Measurements from ENCODE around the gene EXOC6B. TPM values are rescaled to one million over a fixed set of nuclear protein-coding genes. Genes with fewer than 3 reads are reported as not detected.

Gene EXOC6B
- total RNA-seq, 1 experiment from 2014 or later, result 34.3 TPM

DNA sequence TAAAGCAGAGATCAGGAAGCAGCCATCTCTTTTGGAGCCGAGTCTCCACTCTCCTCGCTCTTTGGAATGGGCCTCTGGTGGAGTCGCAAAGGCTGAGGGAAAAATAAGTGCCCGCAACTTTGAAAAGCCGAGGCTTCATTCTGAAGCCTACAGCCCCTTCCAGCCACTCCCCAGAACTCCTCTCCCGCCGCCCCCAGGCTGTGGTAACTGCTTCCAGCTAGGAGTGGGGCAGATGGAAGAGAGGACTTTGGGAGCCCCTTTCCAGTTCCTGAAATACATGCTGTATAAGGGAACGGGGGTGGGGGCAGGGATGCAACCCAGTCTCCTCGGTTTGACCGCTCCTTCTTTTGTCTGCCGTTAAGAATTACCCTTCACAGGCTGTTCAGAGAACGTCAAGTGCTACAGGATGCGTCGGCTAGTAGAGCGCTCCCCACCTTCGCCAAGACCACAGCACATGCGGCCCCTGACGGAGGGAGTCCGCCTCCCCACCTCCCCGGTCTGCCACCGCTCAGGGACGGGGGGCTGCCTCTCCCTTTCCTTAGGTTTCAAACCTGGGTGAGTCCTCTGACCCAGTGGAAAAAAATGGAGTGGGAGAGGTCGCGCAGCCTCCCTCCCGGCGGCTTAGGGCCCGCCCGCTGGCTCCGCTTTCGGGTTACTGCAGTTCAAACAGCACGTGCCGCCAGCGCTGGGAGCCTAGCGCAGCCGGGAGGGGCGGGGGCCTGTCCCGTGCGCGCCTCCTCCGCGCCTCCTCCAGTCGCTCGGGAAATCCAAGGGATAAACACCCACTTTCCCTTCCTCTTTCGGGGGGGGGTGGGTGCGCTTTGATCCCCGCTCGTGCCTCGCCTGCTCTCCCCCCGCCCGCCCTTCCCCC lies 683.0 kb downstream of the EXOC6B start:
- intact Hi-C loops (cut with micrococcal nuclease; ENCODE audit: unreplicated experiment), result no loop called here
- Histone ChIP-seq H3K4me1 (replicated peaks; ENCODE audit: insufficient read depth) (peaks cover 42% of the 10 kb centered on the region), H3K4me3 (no peak overlapping the region), H3K9me3 (ENCODE audit: insufficient read depth, low read depth) (no peaks in the 10 kb centered on the region), H3K4me2 (no peak overlapping the region), H3K36me3 (ENCODE audit: low read depth) (no peaks in the 10 kb centered on the region), H2AFZ (no peak overlapping the region), H3K79me2 (ENCODE audit: low read depth) (no peaks in the 10 kb centered on the region), H3K9me2 (ENCODE audit: insufficient read depth) (no peaks in the 10 kb centered on the region), H3K27me3 (ENCODE audit: insufficient read depth, low read depth) (no peaks in the 10 kb centered on the region), H4K20me1 (ENCODE audit: insufficient read depth) (no peaks in the 10 kb centered on the region; the same call in 1 of the 2 replicates), H3F3A (ENCODE audit: insufficient read depth, low read depth) (peaks cover 30% of the 10 kb centered on the region), H3K27ac (no peak overlapping the region)
- BruUV-seq (replicated peaks), result no TSS peak
- ChIA-PET POLR2A (ENCODE audit: unreplicated experiment) (no interaction called here), CTCF (interaction anchor here (0.6 kb wide), 1 partner anchor 921 kb away, joined by 14 read pairs; no protein-coding TSS in a partner anchor)
- DNase-seq, result peak in 1 of 2 experiments; percentile 24
- TF ChIP-seq, protein P1, sequence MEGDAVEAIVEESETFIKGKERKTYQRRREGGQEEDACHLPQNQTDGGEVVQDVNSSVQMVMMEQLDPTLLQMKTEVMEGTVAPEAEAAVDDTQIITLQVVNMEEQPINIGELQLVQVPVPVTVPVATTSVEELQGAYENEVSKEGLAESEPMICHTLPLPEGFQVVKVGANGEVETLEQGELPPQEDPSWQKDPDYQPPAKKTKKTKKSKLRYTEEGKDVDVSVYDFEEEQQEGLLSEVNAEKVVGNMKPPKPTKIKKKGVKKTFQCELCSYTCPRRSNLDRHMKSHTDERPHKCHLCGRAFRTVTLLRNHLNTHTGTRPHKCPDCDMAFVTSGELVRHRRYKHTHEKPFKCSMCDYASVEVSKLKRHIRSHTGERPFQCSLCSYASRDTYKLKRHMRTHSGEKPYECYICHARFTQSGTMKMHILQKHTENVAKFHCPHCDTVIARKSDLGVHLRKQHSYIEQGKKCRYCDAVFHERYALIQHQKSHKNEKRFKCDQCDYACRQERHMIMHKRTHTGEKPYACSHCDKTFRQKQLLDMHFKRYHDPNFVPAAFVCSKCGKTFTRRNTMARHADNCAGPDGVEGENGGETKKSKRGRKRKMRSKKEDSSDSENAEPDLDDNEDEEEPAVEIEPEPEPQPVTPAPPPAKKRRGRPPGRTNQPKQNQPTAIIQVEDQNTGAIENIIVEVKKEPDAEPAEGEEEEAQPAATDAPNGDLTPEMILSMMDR (conservative IDR thresholded peaks at IDR 0.05), result no peak
- no peak for TF ChIP-seq EZH2 (IDR thresholded peaks at IDR 0.05; ENCODE audit: low read depth)

DNA sequence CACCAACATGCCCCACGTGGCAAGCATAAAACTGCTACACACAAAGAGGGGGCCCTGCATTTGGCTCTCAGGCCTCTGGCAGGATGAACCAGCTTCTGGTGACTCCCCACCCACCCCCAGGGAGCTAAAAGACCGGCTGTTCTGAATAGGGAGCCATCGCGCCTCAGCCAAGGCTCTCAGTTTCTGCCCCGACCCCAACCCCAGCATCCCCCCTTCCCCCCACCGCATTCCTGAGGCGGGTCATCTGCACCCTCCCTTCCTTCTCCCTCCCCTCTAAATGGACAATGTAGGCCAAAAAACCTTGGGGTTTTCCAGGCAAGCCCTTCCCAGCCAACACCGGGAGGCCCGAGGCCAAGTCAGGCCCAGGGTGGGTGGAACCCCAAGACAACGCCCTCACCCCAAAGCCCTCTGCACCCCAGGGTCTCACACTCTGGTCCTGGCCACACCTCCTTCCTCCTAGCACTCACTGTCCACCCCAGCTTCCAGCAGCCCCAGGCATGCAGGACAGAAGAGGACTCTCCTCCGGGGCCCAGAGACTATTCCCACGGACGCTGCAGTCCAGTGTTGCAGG lies 683.9 kb downstream of the EXOC6B start:
- no peak for TF ChIP-seq EZH2 (IDR thresholded peaks at IDR 0.05; ENCODE audit: low read depth)
- TF ChIP-seq, protein P1 (conservative IDR thresholded peaks at IDR 0.05), result no peak
- Histone ChIP-seq H3K27ac (no peak overlapping the region), H3K9me2 (ENCODE audit: insufficient read depth) (no peaks in the 10 kb centered on the region), H3K79me2 (ENCODE audit: low read depth) (no peaks in the 10 kb centered on the region), H3K36me3 (ENCODE audit: low read depth) (no peaks in the 10 kb centered on the region), H3F3A (ENCODE audit: insufficient read depth, low read depth) (peaks cover 33% of the 10 kb centered on the region), H3K9me3 (ENCODE audit: insufficient read depth, low read depth) (no peaks in the 10 kb centered on the region), H4K20me1 (ENCODE audit: insufficient read depth) (no peaks in the 10 kb centered on the region; the same call in 1 of the 2 replicates), H3K4me2 (no peak overlapping the region), H3K27me3 (ENCODE audit: insufficient read depth, low read depth) (no peaks in the 10 kb centered on the region), H2AFZ (no peak overlapping the region), H3K4me3 (no peak overlapping the region), H3K4me1 (replicated peaks; ENCODE audit: insufficient read depth) (peaks cover 46% of the 10 kb centered on the region)
- CTCF ChIA-PET, result no interaction called here
- intact Hi-C loops (cut with micrococcal nuclease; ENCODE audit: unreplicated experiment), result no loop called here
- no TSS peak for BruUV-seq (replicated peaks)
- no peak for DNase-seq
- POLR2A ChIA-PET (ENCODE audit: unreplicated experiment), result no interaction called here

DNA sequence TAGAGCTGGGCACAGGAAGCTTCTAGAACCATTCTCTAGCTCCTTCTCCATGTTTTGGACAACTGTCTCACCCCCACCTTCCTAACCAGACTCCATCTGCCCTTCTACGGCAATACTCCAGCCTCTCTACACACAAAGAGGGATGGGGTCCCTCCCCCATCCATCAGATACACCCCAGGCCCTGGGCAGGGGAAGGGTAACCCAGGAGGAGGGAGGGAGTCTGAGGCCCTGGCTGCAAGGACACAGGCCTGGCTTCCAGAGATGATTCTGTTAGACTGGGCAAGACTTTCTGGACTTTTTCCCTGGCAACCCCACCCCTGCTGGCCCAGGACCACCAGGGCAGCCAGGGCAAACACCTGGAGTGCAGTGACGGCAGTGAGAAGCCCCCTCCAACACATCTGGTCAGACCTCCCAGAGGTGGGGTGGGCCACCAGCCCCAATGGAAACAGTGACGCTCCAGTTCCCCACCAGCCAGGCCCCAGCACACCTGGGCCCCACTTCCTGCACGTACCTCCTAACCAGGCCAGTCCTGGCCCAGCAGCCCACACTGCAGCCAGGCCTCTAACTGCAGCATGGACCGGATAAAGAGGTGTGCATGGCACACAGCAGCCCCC lies 684.7 kb downstream of the EXOC6B start:
- BruUV-seq (replicated peaks), result no TSS peak
- intact Hi-C loops (cut with micrococcal nuclease; ENCODE audit: unreplicated experiment), result no loop called here
- POLR2A ChIA-PET (ENCODE audit: unreplicated experiment), result no interaction called here

More for the DNA sequence above, 684.7 kb downstream of the EXOC6B start:
- no peaks in the 10 kb centered on the region for H3K27me3 ChIP-seq (ENCODE audit: insufficient read depth, low read depth)
- H3K4me1 ChIP-seq (replicated peaks; ENCODE audit: insufficient read depth), result peaks cover 38% of the 10 kb centered on the region
- CTCF ChIA-PET, result no interaction called here
- H3K4me3 ChIP-seq, result no peak overlapping the region
- H3K4me2 ChIP-seq, result no peak overlapping the region
- no peak for DNase-seq
- H3K27ac ChIP-seq, result no peak overlapping the region
- no peaks in the 10 kb centered on the region for H3K9me2 ChIP-seq (ENCODE audit: insufficient read depth)
- H3K79me2 ChIP-seq (ENCODE audit: low read depth), result no peaks in the 10 kb centered on the region
- H4K20me1 ChIP-seq (ENCODE audit: insufficient read depth), result no peaks in the 10 kb centered on the region; the same call in 1 of the 2 replicates
- H3K36me3 ChIP-seq (ENCODE audit: low read depth), result no peaks in the 10 kb centered on the region
- no peaks in the 10 kb centered on the region for H3K9me3 ChIP-seq (ENCODE audit: insufficient read depth, low read depth)
- no peak overlapping the region for H2AFZ ChIP-seq
- H3F3A ChIP-seq (ENCODE audit: insufficient read depth, low read depth), result peaks cover 33% of the 10 kb centered on the region
- TF ChIP-seq EZH2 (IDR thresholded peaks at IDR 0.05; ENCODE audit: low read depth), result no peak
- TF ChIP-seq, protein P1 (conservative IDR thresholded peaks at IDR 0.05), result no peak
